H1 (cell line): ENCODE measurements around the gene CELF5. TPM values are rescaled to one million over a fixed set of nuclear protein-coding genes. Genes with fewer than 3 reads are reported as not detected.

Experiments used
- CTCF ChIA-PET: fragments of 300-600 bp; sonication (Branson Sonifier 250); formaldehyde crosslinking; loops from one replicate; lab custom pipeline; 2021; ENCODE audit not compliant: partially characterized antibody; lab: Charles Lee
- POLR2A ChIA-PET: fragments of 300-600 bp; sonication (Branson Sonifier 250); formaldehyde crosslinking; loops from one replicate; lab custom pipeline; 2021; ENCODE audit warnings: inconsistent platforms; ENCODE audit not compliant: partially characterized antibody; lab: Charles Lee
- DNase-seq, 2 experiments: peaks; one replicate each; pipeline versions ENCODE4 v3.0.0 to v3.0.0-alpha.2; 2010 to 2022; ENCODE audit warnings: low spot score in 2 of 2, low read depth in 1 of 2, mixed read lengths in 1 of 2
- FAIRE-seq: peaks from 2 replicates; lab custom pipeline; 2011; peaks lifted over from hg19 to GRCh38; lab: Jason Lieb, UNC
- H2AFZ ChIP-seq: 2 replicates; pipeline ENCODE4 v1.8.1; 2012; ENCODE audit warnings: low read length, inconsistent platforms
- H2AK5ac ChIP-seq: 2 replicates; pipeline ENCODE4 v1.6.1; 2013; ENCODE audit warnings: low read depth, low read length
- H2BK120ac ChIP-seq: replicated peaks from 2 replicates; pipeline ENCODE3; 2013; ENCODE audit warnings: low read depth, low read length, inconsistent platforms
- H2BK12ac ChIP-seq: 2 replicates; pipeline ENCODE4 v1.6.1; 2013; ENCODE audit warnings: low read depth, low read length
- H2BK15ac ChIP-seq: 2 replicates; pipeline ENCODE4 v1.6.1; 2013; ENCODE audit warnings: low read length
- H2BK20ac ChIP-seq: 2 replicates; pipeline ENCODE4 v1.6.1; 2013; ENCODE audit warnings: low read length
- H2BK5ac ChIP-seq: 2 replicates; pipeline ENCODE4 v1.6.1; 2013; ENCODE audit warnings: low read depth, low read length
- H3K14ac ChIP-seq: 2 replicates; pipeline ENCODE4 v1.6.1; 2013; ENCODE audit warnings: inconsistent platforms; ENCODE audit not compliant: insufficient read length
- H3K18ac ChIP-seq: 2 replicates; pipeline ENCODE4 v1.6.1; 2013; ENCODE audit warnings: low read length; ENCODE audit errors: extremely low read depth
- H3K23ac ChIP-seq: 2 replicates; pipeline ENCODE4 v1.6.1; 2013; ENCODE audit warnings: inconsistent platforms; ENCODE audit not compliant: insufficient read length
- H3K23me2 ChIP-seq: 2 replicates; pipeline ENCODE4 v1.6.1; 2013; ENCODE audit warnings: low read depth, low read length
- H3K27ac ChIP-seq: 2 replicates; pipeline ENCODE4 v1.6.1; 2011; ENCODE audit warnings: low read depth, low read length, inconsistent platforms
- H3K27me3 ChIP-seq, 4 experiments: replicated peaks in 1 of 4; 1 replicate in 1 of 4; 2 replicates in 3 of 4; pipeline versions ENCODE4 v1.6.1 to v1.8.1; 2011 to 2013; ENCODE audit warnings: low read length in 3 of 4, mild to moderate bottlenecking in 3 of 4, inconsistent platforms in 2 of 4, mixed read lengths in 2 of 4, moderate library complexity in 1 of 4; ENCODE audit not compliant: control insufficient read depth in 3 of 4, insufficient read depth in 3 of 4; ENCODE audit errors: extremely low read depth in 1 of 4
- H3K36me3 ChIP-seq, 4 experiments: 2 replicates each; pipeline versions ENCODE4 v1.6.1 to v1.8.1; 2011 to 2013; ENCODE audit warnings: mild to moderate bottlenecking in 4 of 4, low read length in 3 of 4, moderate library complexity in 2 of 4, control low read depth in 1 of 4, inconsistent platforms in 1 of 4; ENCODE audit not compliant: insufficient read depth in 4 of 4, control insufficient read depth in 2 of 4
- H3K4ac ChIP-seq: replicated peaks from 2 replicates; pipeline ENCODE3; 2013; ENCODE audit warnings: low read length, low read depth, mixed read lengths, inconsistent platforms; ENCODE audit not compliant: insufficient read length
- H3K4me1 ChIP-seq, 4 experiments: replicated peaks in 1 of 4; 1 replicate in 1 of 4; 2 replicates in 3 of 4; pipeline versions ENCODE4 v1.6.1 to v1.8.1; 2011 to 2013; ENCODE audit warnings: low read length in 3 of 4, inconsistent platforms in 2 of 4, mixed read lengths in 1 of 4; ENCODE audit not compliant: insufficient read depth in 4 of 4, control insufficient read depth in 3 of 4
- H3K4me2 ChIP-seq, 2 experiments: 2 replicates each; pipeline versions ENCODE4 v1.6.1 to v1.8.1; 2011 to 2013; ENCODE audit warnings: low read depth in 2 of 2, low read length in 2 of 2, control low read depth in 1 of 2, inconsistent platforms in 1 of 2, mild to moderate bottlenecking in 1 of 2; ENCODE audit not compliant: insufficient read depth in 1 of 2
- H3K4me3 ChIP-seq, 4 experiments: fragments of 200-600, 300-600 bp in 1 of 4; sonication (generic), shearing (Covaris generic), sonication (Bioruptor Twin) in 1 of 4; 2 replicates each; pipeline versions ENCODE4 v1.5.1 to v1.8.1; 2011 to 2016; ENCODE audit warnings: low read length in 4 of 4, low read depth in 3 of 4, control low read depth in 2 of 4, inconsistent platforms in 2 of 4, mild to moderate bottlenecking in 2 of 4, mixed read lengths in 1 of 4, moderate library complexity in 1 of 4; ENCODE audit not compliant: insufficient read depth in 2 of 4; ENCODE audit errors: extremely low read depth in 1 of 4
- H3K56ac ChIP-seq: replicated peaks from 2 replicates; pipeline ENCODE3; 2013; ENCODE audit warnings: low read depth, mild to moderate bottlenecking, mixed read lengths, low read length, inconsistent platforms; ENCODE audit not compliant: insufficient read length
- H3K79me1 ChIP-seq: 2 replicates; pipeline ENCODE4 v1.6.1; 2013; ENCODE audit warnings: low read depth, low read length, control low read depth
- H3K79me2 ChIP-seq, 2 experiments: 2 replicates each; pipeline versions ENCODE4 v1.6.1 to v1.8.1; 2012 to 2013; ENCODE audit warnings: low read length in 2 of 2, mild to moderate bottlenecking in 2 of 2, inconsistent platforms in 1 of 2; ENCODE audit not compliant: insufficient read depth in 2 of 2, control insufficient read depth in 1 of 2
- H3K9ac ChIP-seq, 4 experiments: replicated peaks in 1 of 4; 1 replicate in 1 of 4; 2 replicates in 3 of 4; pipeline versions ENCODE4 v1.6.1 to v1.8.1; 2011 to 2013; ENCODE audit warnings: low read depth in 3 of 4, low read length in 3 of 4, control low read depth in 2 of 4, mild to moderate bottlenecking in 2 of 4, moderate library complexity in 2 of 4, inconsistent platforms in 1 of 4; ENCODE audit errors: extremely low read depth in 1 of 4
- H3K9me3 ChIP-seq, 2 experiments: 2 replicates each; pipeline versions ENCODE4 v1.6.1 to v1.8.1; 2012 to 2013; ENCODE audit warnings: mild to moderate bottlenecking in 2 of 2, moderate library complexity in 2 of 2, control low read depth in 1 of 2, inconsistent platforms in 1 of 2, low read depth in 1 of 2, low read length in 1 of 2, mixed read lengths in 1 of 2; ENCODE audit not compliant: insufficient read depth in 2 of 2
- H4K20me1 ChIP-seq, 2 experiments: replicated peaks in 1 of 2; 2 replicates each; pipeline versions ENCODE3 to v1.8.1; 2011 to 2013; ENCODE audit warnings: inconsistent platforms in 2 of 2, low read length in 2 of 2, mild to moderate bottlenecking in 1 of 2; ENCODE audit not compliant: insufficient read depth in 2 of 2, control insufficient read depth in 1 of 2
- H4K5ac ChIP-seq: 2 replicates; pipeline ENCODE4 v1.6.1; 2013; ENCODE audit warnings: low read length, low read depth, mixed read lengths, inconsistent platforms; ENCODE audit not compliant: insufficient read length
- H4K8ac ChIP-seq: 2 replicates; pipeline ENCODE4 v1.8.0; 2013; ENCODE audit warnings: mild to moderate bottlenecking, moderate library complexity, low read length, inconsistent platforms; ENCODE audit not compliant: insufficient read depth; ENCODE audit errors: extremely low read depth
- H4K91ac ChIP-seq: replicated peaks from 2 replicates; pipeline ENCODE3; 2013; ENCODE audit warnings: low read length, mixed read lengths, inconsistent platforms; ENCODE audit not compliant: insufficient read length
- BRCA1 ChIP-seq: IDR thresholded peaks from 2 replicates; pipeline ENCODE4 v1.6.1; 2012; ENCODE audit warnings: low read depth, low read length, improper control_type of control experiment
- CREB1 ChIP-seq: IDR thresholded peaks from 2 replicates; pipeline ENCODE4 v1.6.1; 2012; ENCODE audit warnings: inconsistent platforms
- CTCF ChIP-seq, 3 experiments: IDR thresholded peaks; 1 replicate in 2 of 3; 2 replicates in 1 of 3; pipeline versions ENCODE4 v1.5.1 to v1.6.1; 2011; ENCODE audit warnings: low read length in 3 of 3, mild to moderate bottlenecking in 3 of 3, inconsistent platforms in 2 of 3, low read depth in 1 of 3, moderate library complexity in 1 of 3; ENCODE audit not compliant: insufficient read depth in 1 of 3; ENCODE audit errors: control extremely low read depth in 1 of 3
- EP300 ChIP-seq, 2 experiments: IDR thresholded peaks; 1 replicate in 1 of 2; 2 replicates in 1 of 2; pipeline ENCODE4 v1.6.1; 2011 to 2012; ENCODE audit warnings: low read depth in 2 of 2, low read length in 2 of 2, mild to moderate bottlenecking in 2 of 2, borderline replicate concordance in 1 of 2, inconsistent platforms in 1 of 2, moderate library complexity in 1 of 2
- JUN ChIP-seq: IDR thresholded peaks from 2 replicates; pipeline ENCODE4 v1.6.1; 2011; ENCODE audit warnings: low read depth, mild to moderate bottlenecking, improper control_type of control experiment, low read length
- NANOG ChIP-seq: IDR thresholded peaks from 2 replicates; pipeline ENCODE4 v1.6.1; 2011; ENCODE audit warnings: low read length, low read depth, mild to moderate bottlenecking, inconsistent platforms; ENCODE audit not compliant: insufficient read depth, poor library complexity, severe bottlenecking
- POU5F1 ChIP-seq: IDR thresholded peaks from 2 replicates; pipeline ENCODE4 v1.6.1; 2011; ENCODE audit warnings: low read depth, mild to moderate bottlenecking, low read length, moderate library complexity
- SAP30 ChIP-seq: fragments of 300-600 bp; sonication (generic); IDR thresholded peaks from 2 replicates; pipeline ENCODE4 v1.7.1; 2012; ENCODE audit warnings: low read length, moderate library complexity, mild to moderate bottlenecking, inconsistent platforms; ENCODE audit not compliant: insufficient read depth, insufficient replicate concordance
- SIN3A ChIP-seq, 2 experiments: IDR thresholded peaks in 1 of 2; conservative IDR thresholded peaks in 1 of 2; 2 replicates each; pipeline ENCODE4 v1.6.1; 2011 to 2012; ENCODE audit warnings: low read length in 2 of 2, improper control_type of control experiment in 1 of 2, low read depth in 1 of 2, mild to moderate bottlenecking in 1 of 2
- TAF1 ChIP-seq: IDR thresholded peaks from 2 replicates; pipeline ENCODE4 v1.6.1; 2011; ENCODE audit warnings: mild to moderate bottlenecking, low read depth, low read length
- WGBS, 2 experiments: shearing (Covaris generic) in 1 of 2; methylation state at CpG; one replicate each; pipeline versions ENCODE4 v1.1.6 to v1.1.7; 2013 to 2015; ENCODE audit warnings: low lambda C conversion rate in 2 of 2, mixed read lengths in 2 of 2, inconsistent platforms in 1 of 2, low coverage in 1 of 2, missing lambda C conversion rate in 1 of 2; ENCODE audit not compliant: insufficient replicate concordance in 2 of 2, insufficient coverage in 1 of 2, insufficient read length in 1 of 2; ENCODE audit errors: extremely low coverage in 1 of 2, missing lambda C conversion rate in 1 of 2; 5-methylcytosine and 5-hydroxymethylcytosine counted together
- polyA plus RNA-seq, 7 experiments: library from polyadenylated mRNA; depleted of rRNA in 3 of 7; stranded (reverse) in 5 of 7; unstranded in 2 of 7; fragments of >200 nt in 5 of 7; fragments of 200-250 nt in 2 of 7; gene quantifications; 1 replicate in 5 of 7; 2 replicates in 1 of 7; 4 replicates in 1 of 7; pipeline versions ENCODE4 v1.2.1 to v1.2.3, GENCODE V29; 2011 to 2013; ENCODE audit warnings: missing spikeins in 2 of 7, mixed read lengths in 2 of 7
- total RNA-seq: library from RNA; stranded (reverse); fragmentation: NEBNext Ultra II Directional; extraction: Animal tissue kit (Norgen Biotek cat#: 25700); gene quantifications from 2 replicates; pipeline ENCODE4 v1.2.1, GENCODE V29; 2021

CELF5 gene
- total and polyA plus RNA-seq, 2 of the 8 experiments (the other 6 are each of a cell fraction or from before 2014, with no cell fraction given): 9.8 to 15.0 TPM

GRCh38 chr19:3287814-3288213 lies 63.4 kb downstream of the CELF5 start:
- no peak for FAIRE-seq
- WGBS, 2 experiments: 83% methylated on average over 11 of the region's 11 CpGs; no CpG with 5 or more reads in 1 of the 2 experiments

More at GRCh38 chr19:3287814-3288213, 63.4 kb downstream of the CELF5 start:
- H4K8ac ChIP-seq: no peak overlapping the region
- no peak for DNase-seq
- H2AK5ac ChIP-seq: no peak overlapping the region
- H4K91ac ChIP-seq: no peak overlapping the region
- no peak overlapping the region for H3K14ac ChIP-seq
- H3K4me2 ChIP-seq: no peak overlapping the region
- ChIA-PET CTCF (interaction anchor here (1.2 to 1.7 kb wide), 4 partner anchors 13 to 36 kb away, joined by 4 to 6 read pairs (median 4); no protein-coding TSS in a partner anchor), POLR2A (no interaction called here)
- no peak overlapping the region for H2BK120ac ChIP-seq
- no peaks in the 10 kb centered on the region for H3K79me2 ChIP-seq
- TF ChIP-seq POU5F1 (no peak), EP300 (IDR thresholded peaks at IDR 0.05; ENCODE audit: borderline replicate concordance in 1 of 2, low read depth in 2 of 2, low read length in 2 of 2) (no peak), JUN (no peak), CTCF (IDR thresholded peaks at IDR 0.05; ENCODE audit: control extremely low read depth in 1 of 3, insufficient read depth in 1 of 3, low read depth in 1 of 3, low read length in 3 of 3) (no peak), SIN3A (conservative IDR thresholded peaks at IDR 0.05 in 1 of 2, IDR thresholded peaks at IDR 0.05 in 1 of 2; ENCODE audit: low read depth in 1 of 2, low read length in 2 of 2) (no peak), BRCA1 (no peak), CREB1 (no peak), SAP30 (no peak), NANOG (no peak), TAF1 (no peak)
- H2BK12ac ChIP-seq: no peak overlapping the region
- no peak overlapping the region for H2BK15ac ChIP-seq
- no peak overlapping the region for H4K5ac ChIP-seq
- no peak overlapping the region for H3K18ac ChIP-seq
- no peak overlapping the region for H2BK5ac ChIP-seq
- H3K23me2 ChIP-seq: peaks cover 9% of the 10 kb centered on the region; the same call in 1 of the 2 replicates
- no peaks in the 10 kb centered on the region for H3K9me3 ChIP-seq
- no peak overlapping the region for H2BK20ac ChIP-seq
- no peaks in the 10 kb centered on the region for H3K79me1 ChIP-seq
- H3K9ac ChIP-seq: no peak overlapping the region
- no peak overlapping the region for H2AFZ ChIP-seq
- H3K56ac ChIP-seq: no peak overlapping the region
- no peak overlapping the region for H3K23ac ChIP-seq
- no peaks in the 10 kb centered on the region for H3K27me3 ChIP-seq
- H3K4ac ChIP-seq: no peak overlapping the region
- no peak overlapping the region for H3K27ac ChIP-seq
- peaks cover 0 to 6% (median 5%) of the 10 kb centered on the region in 4 experiments; a peak in 5 of 7 replicates for H3K4me1 ChIP-seq
- H3K4me3 ChIP-seq: no peak overlapping the region
- no peaks in the 10 kb centered on the region for H3K36me3 ChIP-seq
- no peaks in the 10 kb centered on the region for H4K20me1 ChIP-seq
